ENCODE results near the gene CPNE1. TPM values are rescaled to one million over a fixed set of nuclear protein-coding genes. Genes with fewer than 3 reads are reported as not detected.
A peak's percentile ranks its signal among the peaks of the same experiment; 100 is the strongest.
"Not testable (repeated sequence)": the region's sequence is repeated elsewhere in the genome, so short reads cannot be mapped to it uniquely, and the experiment has no call there.

The CPNE1 gene
- 100 to 1,000 TPM in 2 of 3 donors, 10 to 100 TPM in 1; 41.1 to 135 (median 117) TPM for total RNA-seq

DNA sequence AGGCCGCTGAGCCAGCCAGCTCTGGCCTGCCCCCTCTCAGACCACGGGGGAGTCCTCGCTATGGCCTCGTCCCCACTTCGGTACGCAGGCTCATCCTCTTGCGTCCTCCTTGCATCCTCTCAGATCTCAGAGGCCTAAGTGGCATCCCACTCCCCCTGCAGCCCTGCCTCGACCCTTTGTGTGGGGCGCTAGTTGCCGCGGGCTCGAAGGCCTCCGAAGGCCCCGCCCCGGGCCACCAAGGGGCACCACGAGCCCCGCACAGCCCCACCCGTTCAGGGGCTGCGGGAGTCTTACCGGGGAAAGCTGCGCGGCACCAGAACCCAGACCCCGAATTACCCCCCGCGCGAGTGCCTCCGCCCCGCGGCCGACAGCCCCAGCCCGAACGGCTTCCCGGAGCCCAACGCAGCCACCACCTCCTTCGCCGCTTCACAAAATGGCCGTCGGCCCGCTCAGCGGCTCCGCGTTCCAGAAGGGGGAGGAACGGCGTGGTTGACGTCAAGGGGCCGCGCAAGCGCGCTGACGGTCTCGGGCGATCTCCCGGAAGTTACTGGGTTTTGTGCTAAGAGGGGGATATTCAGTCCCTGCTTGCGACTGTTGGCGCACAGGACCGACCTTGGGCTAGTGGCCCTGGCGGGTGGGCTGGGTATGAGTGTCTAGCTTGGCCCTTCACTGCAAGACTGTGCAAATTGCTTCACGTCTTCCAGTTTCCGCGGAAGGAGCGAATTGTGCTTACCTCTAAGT is at the start of gene CPNE1, which contains the start of gene RBM12:
TSS of gene CPNE1 (minus strand) at position 435 of the 741 bp plus-strand sequence. CDS start 31,977 bp downstream, outside the sequence.
TSS of gene RBM12 (minus strand) at position 435 of the 741 bp plus-strand sequence. CDS start 9,578 bp downstream, outside the sequence.
- peak; percentile 87 to 94 for DNase-seq (ENCODE audit: low spot score in 2 of 2)
- Histone ChIP-seq H3K4me3 (peak within 1 kb of the TSS; percentile 72 to 93 (median 85)), H3K27ac (peak within 1 kb of the TSS; percentile 99), H3K36me3 (no peaks in the 10 kb centered on the region), H3K9me3 (no peaks in the 10 kb centered on the region), H3K4me1 (peaks cover 3 to 14% of the 10 kb centered on the region in 2 donors), H3K27me3 (no peaks in the 10 kb centered on the region)
- intact Hi-C loops (cut with DNase I; ENCODE audit: low total_unique reads): no loop called here
- TF ChIP-seq POLR2AphosphoS5 (IDR thresholded peaks at IDR 0.05) (peak; percentile 93 to 99 (median 98)), POLR2A (IDR thresholded peaks at IDR 0.05) (peak; percentile 95)
- TF ChIP-seq, protein P1, sequence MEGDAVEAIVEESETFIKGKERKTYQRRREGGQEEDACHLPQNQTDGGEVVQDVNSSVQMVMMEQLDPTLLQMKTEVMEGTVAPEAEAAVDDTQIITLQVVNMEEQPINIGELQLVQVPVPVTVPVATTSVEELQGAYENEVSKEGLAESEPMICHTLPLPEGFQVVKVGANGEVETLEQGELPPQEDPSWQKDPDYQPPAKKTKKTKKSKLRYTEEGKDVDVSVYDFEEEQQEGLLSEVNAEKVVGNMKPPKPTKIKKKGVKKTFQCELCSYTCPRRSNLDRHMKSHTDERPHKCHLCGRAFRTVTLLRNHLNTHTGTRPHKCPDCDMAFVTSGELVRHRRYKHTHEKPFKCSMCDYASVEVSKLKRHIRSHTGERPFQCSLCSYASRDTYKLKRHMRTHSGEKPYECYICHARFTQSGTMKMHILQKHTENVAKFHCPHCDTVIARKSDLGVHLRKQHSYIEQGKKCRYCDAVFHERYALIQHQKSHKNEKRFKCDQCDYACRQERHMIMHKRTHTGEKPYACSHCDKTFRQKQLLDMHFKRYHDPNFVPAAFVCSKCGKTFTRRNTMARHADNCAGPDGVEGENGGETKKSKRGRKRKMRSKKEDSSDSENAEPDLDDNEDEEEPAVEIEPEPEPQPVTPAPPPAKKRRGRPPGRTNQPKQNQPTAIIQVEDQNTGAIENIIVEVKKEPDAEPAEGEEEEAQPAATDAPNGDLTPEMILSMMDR (IDR thresholded peaks at IDR 0.05): peak in 1 of 3 donors; percentile 7

DNA sequence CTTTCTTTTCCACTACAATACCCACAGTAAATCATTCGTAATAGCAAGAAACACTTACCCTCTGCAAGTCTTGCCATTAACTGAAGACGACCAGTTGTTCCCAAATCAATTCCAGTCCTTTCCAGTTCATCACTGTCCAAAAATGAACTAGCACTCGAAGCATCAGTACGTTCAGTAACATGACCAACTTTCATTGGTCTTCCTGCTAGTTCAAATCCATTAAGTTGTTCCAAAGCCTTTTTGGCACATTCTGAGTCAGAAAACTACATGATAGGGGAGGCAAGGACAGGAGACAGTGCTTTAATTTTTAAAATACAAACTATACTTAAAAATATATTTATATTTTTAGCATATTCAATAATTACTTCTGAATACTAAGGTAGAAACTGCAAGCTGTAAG is 49.4 kb upstream of the CPNE1 start:
- Histone ChIP-seq H3K27me3 (no peaks in the 10 kb centered on the region), H3K4me3 (no peak overlapping the region), H3K9me3 (no peaks in the 10 kb centered on the region), H3K4me1 (peaks cover 2 to 3% of the 10 kb centered on the region in 2 donors), H3K27ac (no peak overlapping the region), H3K36me3 (peaks cover 22% of the 10 kb centered on the region)
- DNase-seq (ENCODE audit: low spot score in 2 of 2): no peak
- intact Hi-C loops (cut with DNase I; ENCODE audit: low total_unique reads): no loop called here
- no peak for TF ChIP-seq POLR2A (IDR thresholded peaks at IDR 0.05)
- no peak for TF ChIP-seq POLR2AphosphoS5 (IDR thresholded peaks at IDR 0.05)
- TF ChIP-seq, protein P1 (IDR thresholded peaks at IDR 0.05): no peak

DNA sequence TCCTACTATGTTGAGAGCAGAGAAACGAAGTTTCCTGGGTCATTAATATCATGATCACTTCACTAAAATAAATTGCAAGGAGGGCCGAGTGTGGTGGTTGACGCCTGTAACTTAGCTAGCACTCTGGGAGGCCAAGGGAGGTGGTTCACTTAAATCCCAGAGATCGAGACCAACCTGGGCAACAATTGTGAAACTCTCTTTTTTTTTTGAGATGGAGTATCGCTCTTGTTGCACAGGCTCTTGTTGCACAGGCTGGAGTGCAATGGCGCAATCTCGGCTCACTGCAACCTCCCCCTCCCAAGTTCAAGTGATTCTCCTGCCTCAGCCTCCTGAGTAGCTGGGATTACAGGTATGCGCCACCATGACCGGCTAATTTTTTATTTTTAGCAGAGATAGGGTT is 48.4 kb upstream of the CPNE1 start:
- H3K4me3 ChIP-seq; DNase-seq (ENCODE audit: low spot score in 2 of 2); H3K27me3 ChIP-seq; H3K4me1 ChIP-seq; H3K27ac ChIP-seq; H3K9me3 ChIP-seq; intact Hi-C loops (cut with DNase I; ENCODE audit: low total_unique reads): not testable (repeated sequence)
- H3K36me3 ChIP-seq: peaks cover 21% of the 10 kb centered on the region

DNA sequence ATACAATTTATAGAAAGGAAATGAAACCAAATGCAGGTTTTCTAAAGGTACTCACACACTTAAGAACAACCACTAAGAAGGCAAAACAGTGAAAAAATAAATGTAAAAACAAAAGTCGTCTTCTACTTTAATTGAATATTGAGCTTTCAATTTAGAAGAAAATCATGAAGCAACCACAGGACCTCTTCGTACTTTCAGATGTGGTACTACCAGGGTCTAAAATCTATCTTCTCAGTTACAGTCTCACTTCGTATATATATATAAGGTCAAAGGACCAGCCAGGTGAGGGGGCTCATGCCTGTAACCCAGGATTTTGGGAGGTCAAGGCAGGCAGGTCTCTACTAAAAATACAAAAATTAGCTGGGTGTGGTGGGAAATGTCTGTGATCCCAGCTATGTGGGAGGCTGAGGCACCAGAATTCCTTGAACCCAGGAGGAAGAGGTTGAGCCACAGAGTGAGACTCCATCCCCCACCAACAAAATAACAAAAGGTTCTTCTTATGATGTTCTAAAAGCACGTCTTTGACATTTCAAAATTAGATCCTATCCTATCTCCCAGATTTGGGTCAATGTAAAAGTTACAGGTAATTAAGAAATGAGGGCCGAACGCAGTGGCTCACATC is 47.0 kb upstream of the CPNE1 start:
- Histone ChIP-seq H3K27me3 (no peaks in the 10 kb centered on the region), H3K9me3 (no peaks in the 10 kb centered on the region), H3K4me1 (peaks cover 3 to 5% of the 10 kb centered on the region in 2 donors), H3K36me3 (peaks cover 19% of the 10 kb centered on the region), H3K27ac (peak overlapping the region in 1 of 2 donors; percentile 17), H3K4me3 (no peak overlapping the region)
- TF ChIP-seq POLR2AphosphoS5 (IDR thresholded peaks at IDR 0.05): no peak
- no peak for TF ChIP-seq POLR2A (IDR thresholded peaks at IDR 0.05)
- TF ChIP-seq, protein P1 (IDR thresholded peaks at IDR 0.05): no peak
- no peak for DNase-seq (ENCODE audit: low spot score in 2 of 2)
- intact Hi-C loops (cut with DNase I; ENCODE audit: low total_unique reads): no loop called here

DNA sequence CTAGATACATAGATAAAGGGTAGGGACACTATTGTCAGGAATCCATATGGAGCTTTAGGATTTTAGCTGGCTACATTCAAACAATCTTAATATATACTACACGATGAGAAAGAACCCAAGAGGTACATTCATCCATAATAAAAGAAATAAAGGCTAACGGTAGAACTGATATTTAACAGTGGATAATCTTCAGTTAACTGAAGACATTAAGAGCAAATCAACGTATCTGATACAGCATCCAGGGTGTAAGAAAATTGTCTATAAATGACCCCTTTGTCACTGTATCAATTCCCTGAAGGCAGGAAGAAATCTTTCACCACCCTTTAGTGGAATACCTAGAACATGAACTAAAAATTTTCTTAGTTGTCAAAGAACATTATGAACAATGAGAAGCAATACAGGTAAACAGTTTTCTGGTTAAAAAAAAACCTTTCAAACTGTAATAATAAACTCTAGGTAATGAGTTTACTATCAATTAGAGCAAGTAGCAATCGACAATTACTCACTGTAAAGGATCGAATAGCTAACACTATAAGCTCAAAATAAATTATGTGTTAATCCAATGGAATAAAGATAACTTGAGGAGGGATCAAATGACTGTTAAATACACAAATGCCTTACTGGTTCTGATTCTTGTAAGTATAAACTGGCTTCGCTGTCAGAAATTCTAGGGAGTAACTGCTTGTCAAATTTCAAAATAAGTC is 46.3 kb upstream of the CPNE1 start:
- Histone ChIP-seq H3K9me3 (no peaks in the 10 kb centered on the region), H3K4me1 (peaks cover 3 to 5% of the 10 kb centered on the region in 2 donors), H3K4me3 (no peak overlapping the region), H3K36me3 (peaks cover 12% of the 10 kb centered on the region), H3K27me3 (no peaks in the 10 kb centered on the region), H3K27ac (peak overlapping the region in 1 of 2 donors; percentile 17)
- no peak for TF ChIP-seq POLR2A (IDR thresholded peaks at IDR 0.05)
- TF ChIP-seq POLR2AphosphoS5 (IDR thresholded peaks at IDR 0.05): no peak
- TF ChIP-seq, protein P1 (IDR thresholded peaks at IDR 0.05): no peak
- intact Hi-C loops (cut with DNase I; ENCODE audit: low total_unique reads): no loop called here
- no peak for DNase-seq (ENCODE audit: low spot score in 2 of 2)
